IPS DF 6.9 (cell line): ENCODE results near the gene TACC2.

Experiments
- DNase-seq: peaks from one replicate; pipeline ENCODE4 v3.0.0-alpha.2; 2013; ENCODE audit warnings: low read depth, low spot score
- H3K27ac ChIP-seq: one replicate; pipeline ENCODE4 v1.5.1; 2013; ENCODE audit warnings: low read length, control low read depth
- H3K27me3 ChIP-seq: 2 replicates; pipeline ENCODE4 v1.6.1; 2013; ENCODE audit warnings: mild to moderate bottlenecking, low read length; ENCODE audit not compliant: control insufficient read depth, insufficient read depth
- H3K36me3 ChIP-seq: 2 replicates; pipeline ENCODE4 v1.6.1; 2013; ENCODE audit warnings: low read length; ENCODE audit not compliant: control insufficient read depth, insufficient read depth
- H3K4me1 ChIP-seq: 2 replicates; pipeline ENCODE4 v1.6.1; 2013; ENCODE audit warnings: low read length; ENCODE audit not compliant: control insufficient read depth, insufficient read depth
- H3K4me3 ChIP-seq: 2 replicates; pipeline ENCODE4 v1.5.1; 2013; ENCODE audit warnings: mild to moderate bottlenecking, low read length
- H3K9me3 ChIP-seq: 2 replicates; pipeline ENCODE4 v1.6.1; 2013; ENCODE audit warnings: low read length, inconsistent platforms; ENCODE audit not compliant: control insufficient read depth, insufficient read depth
- WGBS: extraction: QIAGEN DNeasy Blood & Tissue Kit; methylation state at CpG from one replicate; pipeline ENCODE4 v1.1.7; 2013; ENCODE audit warnings: mixed read lengths, missing lambda C conversion rate; ENCODE audit not compliant: insufficient read length, insufficient coverage; 5-methylcytosine and 5-hydroxymethylcytosine counted together

Gene TACC2

DNA sequence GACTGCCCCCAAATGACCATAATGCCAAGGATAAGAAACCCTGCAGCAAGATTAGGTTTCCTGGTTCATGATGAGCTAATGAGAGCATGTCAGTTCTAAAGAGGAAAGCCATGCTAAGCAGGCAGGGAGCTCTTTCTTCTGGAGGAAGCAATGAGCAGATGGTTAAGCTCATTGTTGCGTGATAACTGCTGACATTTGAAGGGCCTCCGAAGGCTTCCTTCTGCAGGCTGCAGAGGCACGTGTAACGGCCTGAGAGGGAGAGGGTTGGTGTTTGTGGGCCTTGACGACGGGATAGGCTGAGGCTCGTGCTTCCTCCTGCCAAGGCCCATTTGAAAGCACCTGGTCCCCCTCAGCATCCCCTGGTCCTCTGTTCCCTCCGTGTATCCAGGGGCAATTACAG is 218.6 kb downstream of the TACC2 start:
- Histone ChIP-seq H3K27me3 (no peaks in the 10 kb centered on the region), H3K9me3 (no peaks in the 10 kb centered on the region), H3K36me3 (peaks cover 2% of the 10 kb centered on the region), H3K4me1 (no peaks in the 10 kb centered on the region), H3K27ac (no peak overlapping the region), H3K4me3 (no peak overlapping the region)
- DNase-seq, result no peak
- WGBS, result no CpG with 5 or more reads among the region's 8 CpGs

- Histone ChIP-seq H3K27ac (no peak overlapping the region), H3K4me3 (no peak overlapping the region), H3K4me1 (no peaks in the 10 kb centered on the region), H3K36me3 (peaks cover 2% of the 10 kb centered on the region), H3K9me3 (no peaks in the 10 kb centered on the region), H3K27me3 (no peaks in the 10 kb centered on the region)
- WGBS, result no CpG with 5 or more reads among the region's 14 CpGs
- no peak for DNase-seq
These were observed 219.8 kb downstream of the TACC2 start for GRCh38 chr10:122208571-122209430.

DNA sequence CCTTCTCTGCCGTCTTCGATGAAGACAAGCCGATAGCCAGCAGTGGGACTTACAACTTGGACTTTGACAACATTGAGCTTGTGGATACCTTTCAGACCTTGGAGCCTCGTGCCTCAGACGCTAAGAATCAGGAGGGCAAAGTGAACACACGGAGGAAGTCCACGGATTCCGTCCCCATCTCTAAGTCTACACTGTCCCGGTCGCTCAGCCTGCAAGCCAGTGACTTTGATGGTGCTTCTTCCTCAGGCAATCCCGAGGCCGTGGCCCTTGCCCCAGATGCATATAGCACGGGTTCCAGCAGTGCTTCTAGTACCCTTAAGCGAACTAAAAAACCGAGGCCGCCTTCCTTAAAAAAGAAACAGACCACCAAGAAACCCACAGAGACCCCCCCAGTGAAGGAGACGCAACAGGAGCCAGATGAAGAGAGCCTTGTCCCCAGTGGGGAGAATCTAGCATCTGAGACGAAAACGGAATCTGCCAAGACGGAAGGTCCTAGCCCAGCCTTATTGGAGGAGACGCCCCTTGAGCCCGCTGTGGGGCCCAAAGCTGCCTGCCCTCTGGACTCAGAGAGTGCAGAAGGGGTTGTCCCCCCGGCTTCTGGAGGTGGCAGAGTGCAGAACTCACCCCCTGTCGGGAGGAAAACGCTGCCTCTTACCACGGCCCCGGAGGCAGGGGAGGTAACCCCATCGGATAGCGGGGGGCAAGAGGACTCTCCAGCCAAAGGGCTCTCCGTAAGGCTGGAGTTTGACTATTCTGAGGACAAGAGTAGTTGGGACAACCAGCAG is 221.7 kb downstream of the TACC2 start:
- no peaks in the 10 kb centered on the region for H3K4me1 ChIP-seq
- H3K27ac ChIP-seq, result no peak overlapping the region
- H3K9me3 ChIP-seq, result no peaks in the 10 kb centered on the region
- peaks cover 2% of the 10 kb centered on the region; the same call in 1 of the 2 replicates for H3K36me3 ChIP-seq
- no CpG with 5 or more reads among the region's 30 CpGs for WGBS
- H3K27me3 ChIP-seq, result no peaks in the 10 kb centered on the region
- H3K4me3 ChIP-seq, result no peak overlapping the region
- DNase-seq, result no peak

- H3K4me3 ChIP-seq, result no peak overlapping the region
- no peak overlapping the region for H3K27ac ChIP-seq
- no peak for DNase-seq
- H3K9me3 ChIP-seq, result no peaks in the 10 kb centered on the region
- H3K27me3 ChIP-seq, result no peaks in the 10 kb centered on the region
- WGBS, result no CpG with 5 or more reads among the region's 3 CpGs
- peaks cover 9% of the 10 kb centered on the region; the same call in 1 of the 2 replicates for H3K36me3 ChIP-seq
- H3K4me1 ChIP-seq, result no peaks in the 10 kb centered on the region
These were observed 224.4 kb downstream of the TACC2 start for GRCh38 chr10:122213364-122213763.

GRCh38 chr10:122213766-122214165 is 224.8 kb downstream of the TACC2 start:
- H3K36me3 ChIP-seq, result peaks cover 9% of the 10 kb centered on the region; the same call in 1 of the 2 replicates
- H3K27ac ChIP-seq, result no peak overlapping the region
- no peak overlapping the region for H3K4me3 ChIP-seq
- no peaks in the 10 kb centered on the region for H3K9me3 ChIP-seq
- WGBS, result no CpG with 5 or more reads among the region's 7 CpGs
- no peak for DNase-seq
- no peaks in the 10 kb centered on the region for H3K4me1 ChIP-seq
- H3K27me3 ChIP-seq, result no peaks in the 10 kb centered on the region

- Histone ChIP-seq H3K27ac (no peak overlapping the region), H3K4me3 (no peak overlapping the region), H3K27me3 (no peaks in the 10 kb centered on the region), H3K36me3 (peaks cover 7% of the 10 kb centered on the region; the same call in 1 of the 2 replicates), H3K9me3 (no peaks in the 10 kb centered on the region), H3K4me1 (no peaks in the 10 kb centered on the region)
- DNase-seq, result no peak
- WGBS, result no CpG with 5 or more reads among the region's 2 CpGs
These were observed 227.1 kb downstream of the TACC2 start for GRCh38 chr10:122216047-122216446.

GRCh38 chr10:122219340-122219739 is 230.4 kb downstream of the TACC2 start:
- no peak overlapping the region for H3K27ac ChIP-seq
- no peak for DNase-seq
- peaks cover 17% of the 10 kb centered on the region; the same call in 1 of the 2 replicates for H3K36me3 ChIP-seq
- H3K4me1 ChIP-seq, result no peaks in the 10 kb centered on the region
- H3K27me3 ChIP-seq, result no peaks in the 10 kb centered on the region
- no peaks in the 10 kb centered on the region for H3K9me3 ChIP-seq
- H3K4me3 ChIP-seq, result no peak overlapping the region
- WGBS, result no CpG with 5 or more reads among the region's 6 CpGs

- no peak for DNase-seq
- no peaks in the 10 kb centered on the region for H3K27me3 ChIP-seq
- H3K9me3 ChIP-seq, result no peaks in the 10 kb centered on the region
- peaks cover 24% of the 10 kb centered on the region for H3K36me3 ChIP-seq
- no peak overlapping the region for H3K27ac ChIP-seq
- H3K4me1 ChIP-seq, result no peaks in the 10 kb centered on the region
- no peak overlapping the region for H3K4me3 ChIP-seq
- WGBS, result no CpG with 5 or more reads among the region's 2 CpGs
These were observed 231.8 kb downstream of the TACC2 start for GRCh38 chr10:122220736-122221135.

DNA sequence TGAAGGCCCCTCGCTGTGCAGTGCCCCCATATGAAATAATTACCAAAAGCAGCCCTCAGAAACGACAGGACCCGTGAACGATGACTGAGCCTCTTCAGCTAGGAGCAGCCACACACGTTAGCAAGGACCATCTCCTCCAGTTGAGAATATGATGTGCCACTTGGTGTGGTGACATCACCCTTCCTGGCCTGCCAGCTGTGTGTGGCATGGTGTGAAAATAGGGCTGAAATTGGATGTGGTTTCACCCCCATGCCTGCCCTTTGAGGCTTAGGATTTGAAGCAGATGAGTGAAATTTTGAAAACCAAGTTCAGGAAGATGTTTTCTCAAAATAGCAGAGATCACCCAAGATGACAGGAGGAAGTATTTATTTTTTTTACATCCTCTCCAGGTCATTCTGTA is 233.0 kb downstream of the TACC2 start:
- H3K4me3 ChIP-seq, result no peak overlapping the region
- H3K9me3 ChIP-seq, result no peaks in the 10 kb centered on the region
- no peaks in the 10 kb centered on the region for H3K4me1 ChIP-seq
- no peak overlapping the region for H3K27ac ChIP-seq
- WGBS, result no CpG with 5 or more reads among the region's 5 CpGs
- peaks cover 31% of the 10 kb centered on the region for H3K36me3 ChIP-seq
- H3K27me3 ChIP-seq, result no peaks in the 10 kb centered on the region
- DNase-seq, result no peak

DNA sequence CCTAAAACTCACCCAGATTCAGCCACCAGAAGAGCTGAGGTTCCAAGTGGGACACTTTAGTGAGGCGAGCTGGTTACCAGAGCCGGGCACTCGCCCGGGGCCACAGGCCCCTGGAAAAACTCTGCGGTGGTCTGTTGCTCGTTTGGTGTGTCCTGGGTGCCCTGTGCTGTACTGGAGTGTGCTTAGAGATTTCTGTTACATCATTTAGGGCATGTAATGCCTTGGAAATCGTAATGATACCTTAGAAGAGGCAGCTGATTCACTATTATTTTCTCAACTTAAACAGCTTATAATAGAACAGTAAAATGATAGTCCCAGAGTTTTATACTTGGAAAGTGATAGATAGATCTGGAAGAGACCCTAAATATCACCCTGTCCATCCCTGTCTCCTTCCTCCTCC is 233.7 kb downstream of the TACC2 start:
- no peaks in the 10 kb centered on the region for H3K27me3 ChIP-seq
- H3K4me3 ChIP-seq, result no peak overlapping the region
- H3K9me3 ChIP-seq, result no peaks in the 10 kb centered on the region
- WGBS, result no CpG with 5 or more reads among the region's 7 CpGs
- H3K4me1 ChIP-seq, result no peaks in the 10 kb centered on the region
- no peak overlapping the region for H3K27ac ChIP-seq
- H3K36me3 ChIP-seq, result peaks cover 34% of the 10 kb centered on the region
- no peak for DNase-seq
